Measurements from ENCODE around the gene GPR156.
A peak's percentile ranks its signal among the peaks of the same experiment; 100 is the strongest.

Gene GPR156

GRCh38 chr3:120214176-120214575 lies 70.8 kb downstream of the GPR156 start:
- TF ChIP-seq CTCF (conservative IDR thresholded peaks at IDR 0.05; ENCODE audit: control insufficient read depth, insufficient read depth, low read depth, low read length) = no peak
- peak; percentile 28 for DNase-seq (ENCODE audit: low read depth)
- no peak overlapping the region for H3K4me3 ChIP-seq (ENCODE audit: control insufficient read depth, low read depth, low read length)

- DNase-seq (ENCODE audit: low read depth) = peak; percentile 20
- TF ChIP-seq CTCF (conservative IDR thresholded peaks at IDR 0.05; ENCODE audit: control insufficient read depth, insufficient read depth, low read depth, low read length) = no peak
- no peak overlapping the region for H3K4me3 ChIP-seq (ENCODE audit: control insufficient read depth, low read depth, low read length)
These were observed 72.5 kb downstream of the GPR156 start for GRCh38 chr3:120212505-120212904.

DNA sequence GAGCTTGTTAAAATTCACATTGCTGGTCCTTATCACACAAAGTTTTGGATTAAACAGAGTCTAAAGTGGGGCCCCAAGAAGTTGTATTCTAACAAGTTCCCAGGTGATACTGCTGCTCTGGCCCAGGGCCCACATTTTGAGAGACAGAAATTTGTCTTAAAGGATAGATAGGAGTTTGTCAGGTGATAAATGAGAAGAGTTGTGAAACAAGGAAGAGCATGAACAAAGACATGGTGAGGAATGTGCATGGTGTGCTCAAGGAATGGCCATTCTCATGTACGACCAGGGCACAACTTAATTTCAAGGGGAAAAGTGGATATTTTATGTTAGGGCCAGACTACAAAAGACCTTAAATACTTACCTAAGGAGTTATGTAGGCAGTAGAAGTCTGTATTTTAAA lies 75.6 kb downstream of the GPR156 start:
- H3K4me3 ChIP-seq (ENCODE audit: control insufficient read depth, low read depth, low read length) = no peak overlapping the region
- DNase-seq (ENCODE audit: low read depth) = no peak
- no peak for TF ChIP-seq CTCF (conservative IDR thresholded peaks at IDR 0.05; ENCODE audit: control insufficient read depth, insufficient read depth, low read depth, low read length)

DNA sequence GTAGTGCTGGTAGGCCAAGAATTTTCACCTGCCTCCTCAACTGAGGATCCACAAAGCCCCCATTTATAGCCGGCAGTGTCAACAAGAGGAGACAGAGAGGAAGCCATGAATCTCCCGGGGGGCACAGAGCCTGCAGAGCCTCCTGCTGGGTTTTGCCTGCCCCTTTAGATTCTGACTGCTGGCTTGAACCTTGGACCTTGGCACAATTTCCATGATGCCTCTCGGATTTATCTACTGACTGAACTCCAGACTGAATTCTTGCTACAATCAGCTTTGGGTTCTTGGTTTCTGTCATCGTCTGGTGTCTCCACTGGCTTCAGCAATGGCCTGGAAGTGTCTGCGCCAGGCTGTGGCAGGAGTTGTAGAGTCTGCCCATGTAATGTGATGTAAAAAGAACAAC lies 80.7 kb downstream of the GPR156 start:
- TF ChIP-seq CTCF (conservative IDR thresholded peaks at IDR 0.05; ENCODE audit: control insufficient read depth, insufficient read depth, low read depth, low read length) = no peak
- DNase-seq (ENCODE audit: low read depth) = no peak
- no peak overlapping the region for H3K4me3 ChIP-seq (ENCODE audit: control insufficient read depth, low read depth, low read length)

- no peak for DNase-seq (ENCODE audit: low read depth)
- no peak overlapping the region for H3K4me3 ChIP-seq (ENCODE audit: control insufficient read depth, low read depth, low read length)
- TF ChIP-seq CTCF (conservative IDR thresholded peaks at IDR 0.05; ENCODE audit: control insufficient read depth, insufficient read depth, low read depth, low read length) = no peak
These were observed 81.4 kb downstream of the GPR156 start for GRCh38 chr3:120203621-120204020.

DNA sequence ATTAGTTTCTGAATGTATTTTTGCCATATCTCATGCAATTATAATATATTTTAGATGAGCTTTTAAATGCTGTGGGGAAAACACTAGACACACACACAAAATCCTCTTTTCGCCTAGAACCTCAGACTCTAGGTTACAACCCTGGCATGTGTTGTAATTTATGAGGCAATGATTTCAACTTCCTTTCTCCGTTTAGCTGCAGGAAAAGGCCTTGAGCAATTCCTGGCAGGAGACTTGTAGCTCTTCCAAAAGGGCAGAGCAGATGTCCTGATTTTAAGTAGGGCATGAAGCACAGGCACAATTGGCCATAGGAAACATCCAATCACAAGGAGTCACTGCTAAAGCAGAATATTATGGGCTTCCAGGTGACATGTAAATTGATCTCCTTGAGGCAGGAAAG lies 82.0 kb downstream of the GPR156 start:
- DNase-seq (ENCODE audit: low read depth) = peak; percentile 91
- no peak for TF ChIP-seq CTCF (conservative IDR thresholded peaks at IDR 0.05; ENCODE audit: control insufficient read depth, insufficient read depth, low read depth, low read length)
- no peak overlapping the region for H3K4me3 ChIP-seq (ENCODE audit: control insufficient read depth, low read depth, low read length)

GRCh38 chr3:120202363-120202762 lies 82.7 kb downstream of the GPR156 start:
- H3K4me3 ChIP-seq (ENCODE audit: control insufficient read depth, low read depth, low read length) = no peak overlapping the region
- no peak for TF ChIP-seq CTCF (conservative IDR thresholded peaks at IDR 0.05; ENCODE audit: control insufficient read depth, insufficient read depth, low read depth, low read length)
- no peak for DNase-seq (ENCODE audit: low read depth)
